HCT116 (cell line): ENCODE data around the gene OTUD3.

ENCODE experiments used
- CEBPB ChIP-seq: IDR thresholded peaks from 2 replicates; pipeline ENCODE4 v1.6.1; 2012; ENCODE audit warnings: low read depth
- EZH2 ChIP-seq: fragments of 200-600 bp; sonication (generic); IDR thresholded peaks from 2 replicates; pipeline ENCODE4 v1.6.1; 2017; ENCODE audit warnings: antibody characterized with exemption, mixed run types
- EZH2phosphoT487 ChIP-seq: fragments of 200-600 bp; IDR thresholded peaks from 2 replicates; pipeline ENCODE4 v1.6.1; 2018; ENCODE audit warnings: antibody characterized with exemption, borderline replicate concordance
- FOSL1 ChIP-seq: IDR thresholded peaks from 2 replicates; pipeline ENCODE4 v1.6.1; 2012; ENCODE audit warnings: low read depth
- POLR2A ChIP-seq: IDR thresholded peaks from 2 replicates; pipeline ENCODE4 v1.7.0; 2011; ENCODE audit warnings: borderline replicate concordance; ENCODE audit not compliant: insufficient read depth, insufficient read length; ENCODE audit errors: extremely low read depth
- POLR2AphosphoS5 ChIP-seq: IDR thresholded peaks from 2 replicates; pipeline ENCODE4 v1.6.1; 2011; ENCODE audit warnings: mild to moderate bottlenecking, low read depth, low read length, moderate library complexity
- RAD21 ChIP-seq: IDR thresholded peaks from 2 replicates; pipeline ENCODE4 v1.6.1; 2012; ENCODE audit warnings: low read depth, mild to moderate bottlenecking
- SIN3A ChIP-seq: IDR thresholded peaks from 2 replicates; pipeline ENCODE4 v1.6.1; 2012; ENCODE audit warnings: low read depth
- YY1 ChIP-seq: IDR thresholded peaks from 2 replicates; pipeline ENCODE4 v1.6.1; 2011; ENCODE audit warnings: low read length, low read depth, moderate library complexity, mild to moderate bottlenecking; ENCODE audit not compliant: insufficient replicate concordance; ENCODE audit errors: extremely low read depth
- TF ChIP-seq, protein P1 (sequence below), 3 experiments: fragments of 200-600 bp in 1 of 3; sonication (generic) in 1 of 3; IDR thresholded peaks in 2 of 3; conservative IDR thresholded peaks in 1 of 3; 2 replicates each; pipeline ENCODE4 v1.5.1; 2012 to 2017; ENCODE audit warnings: low read depth in 2 of 3, low read length in 2 of 3, antibody characterized with exemption in 1 of 3, borderline replicate concordance in 1 of 3, control low read depth in 1 of 3, mild to moderate bottlenecking in 1 of 3, mixed read lengths in 1 of 3, mixed run types in 1 of 3, moderate library complexity in 1 of 3; ENCODE audit not compliant: insufficient read depth in 1 of 3
- TF ChIP-seq, protein P2 (sequence below): IDR thresholded peaks from 2 replicates; pipeline ENCODE4 v1.6.1; 2012
- TF ChIP-seq, protein P3 (sequence below): IDR thresholded peaks from 2 replicates; pipeline ENCODE4 v1.6.1; 2012; ENCODE audit warnings: low read depth
- TF ChIP-seq, protein P4 (sequence below): IDR thresholded peaks from 2 replicates; pipeline ENCODE4 v1.6.1; 2012

DNA sequence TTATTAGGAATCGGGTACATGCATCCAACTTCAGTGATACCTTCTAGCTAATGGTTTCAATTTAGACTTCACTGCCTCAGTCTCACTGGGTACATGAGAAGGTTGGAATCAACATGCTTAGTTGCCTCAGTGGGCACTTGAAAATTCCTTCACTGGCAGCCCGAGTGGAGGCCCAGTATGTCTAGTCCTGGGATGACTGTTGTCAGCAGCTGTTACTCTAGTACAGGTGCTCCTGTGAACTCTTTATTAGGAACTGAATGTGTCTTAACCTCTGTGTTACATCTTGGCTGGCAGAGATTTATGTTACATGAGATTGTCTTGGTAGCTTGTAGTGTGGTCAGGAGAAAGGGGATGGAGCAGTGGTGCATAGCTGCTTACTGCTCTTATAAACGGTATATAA is 27.8 kb downstream of the OTUD3 start:
- TF ChIP-seq, protein P1, sequence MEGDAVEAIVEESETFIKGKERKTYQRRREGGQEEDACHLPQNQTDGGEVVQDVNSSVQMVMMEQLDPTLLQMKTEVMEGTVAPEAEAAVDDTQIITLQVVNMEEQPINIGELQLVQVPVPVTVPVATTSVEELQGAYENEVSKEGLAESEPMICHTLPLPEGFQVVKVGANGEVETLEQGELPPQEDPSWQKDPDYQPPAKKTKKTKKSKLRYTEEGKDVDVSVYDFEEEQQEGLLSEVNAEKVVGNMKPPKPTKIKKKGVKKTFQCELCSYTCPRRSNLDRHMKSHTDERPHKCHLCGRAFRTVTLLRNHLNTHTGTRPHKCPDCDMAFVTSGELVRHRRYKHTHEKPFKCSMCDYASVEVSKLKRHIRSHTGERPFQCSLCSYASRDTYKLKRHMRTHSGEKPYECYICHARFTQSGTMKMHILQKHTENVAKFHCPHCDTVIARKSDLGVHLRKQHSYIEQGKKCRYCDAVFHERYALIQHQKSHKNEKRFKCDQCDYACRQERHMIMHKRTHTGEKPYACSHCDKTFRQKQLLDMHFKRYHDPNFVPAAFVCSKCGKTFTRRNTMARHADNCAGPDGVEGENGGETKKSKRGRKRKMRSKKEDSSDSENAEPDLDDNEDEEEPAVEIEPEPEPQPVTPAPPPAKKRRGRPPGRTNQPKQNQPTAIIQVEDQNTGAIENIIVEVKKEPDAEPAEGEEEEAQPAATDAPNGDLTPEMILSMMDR (IDR thresholded peaks at IDR 0.05 in 2 of 3, conservative IDR thresholded peaks at IDR 0.05 in 1 of 3; ENCODE audit: borderline replicate concordance in 1 of 3, insufficient read depth in 1 of 3, low read depth in 2 of 3, low read length in 2 of 3) = no peak
- TF ChIP-seq EZH2 (no peak), RAD21 (no peak), FOSL1 (no peak), SIN3A (no peak), POLR2AphosphoS5 (no peak), POLR2A (no peak), YY1 (no peak), CEBPB (no peak), EZH2phosphoT487 (no peak)
- TF ChIP-seq, protein P2, sequence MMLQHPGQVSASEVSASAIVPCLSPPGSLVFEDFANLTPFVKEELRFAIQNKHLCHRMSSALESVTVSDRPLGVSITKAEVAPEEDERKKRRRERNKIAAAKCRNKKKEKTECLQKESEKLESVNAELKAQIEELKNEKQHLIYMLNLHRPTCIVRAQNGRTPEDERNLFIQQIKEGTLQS = no peak
- TF ChIP-seq, protein P3, sequence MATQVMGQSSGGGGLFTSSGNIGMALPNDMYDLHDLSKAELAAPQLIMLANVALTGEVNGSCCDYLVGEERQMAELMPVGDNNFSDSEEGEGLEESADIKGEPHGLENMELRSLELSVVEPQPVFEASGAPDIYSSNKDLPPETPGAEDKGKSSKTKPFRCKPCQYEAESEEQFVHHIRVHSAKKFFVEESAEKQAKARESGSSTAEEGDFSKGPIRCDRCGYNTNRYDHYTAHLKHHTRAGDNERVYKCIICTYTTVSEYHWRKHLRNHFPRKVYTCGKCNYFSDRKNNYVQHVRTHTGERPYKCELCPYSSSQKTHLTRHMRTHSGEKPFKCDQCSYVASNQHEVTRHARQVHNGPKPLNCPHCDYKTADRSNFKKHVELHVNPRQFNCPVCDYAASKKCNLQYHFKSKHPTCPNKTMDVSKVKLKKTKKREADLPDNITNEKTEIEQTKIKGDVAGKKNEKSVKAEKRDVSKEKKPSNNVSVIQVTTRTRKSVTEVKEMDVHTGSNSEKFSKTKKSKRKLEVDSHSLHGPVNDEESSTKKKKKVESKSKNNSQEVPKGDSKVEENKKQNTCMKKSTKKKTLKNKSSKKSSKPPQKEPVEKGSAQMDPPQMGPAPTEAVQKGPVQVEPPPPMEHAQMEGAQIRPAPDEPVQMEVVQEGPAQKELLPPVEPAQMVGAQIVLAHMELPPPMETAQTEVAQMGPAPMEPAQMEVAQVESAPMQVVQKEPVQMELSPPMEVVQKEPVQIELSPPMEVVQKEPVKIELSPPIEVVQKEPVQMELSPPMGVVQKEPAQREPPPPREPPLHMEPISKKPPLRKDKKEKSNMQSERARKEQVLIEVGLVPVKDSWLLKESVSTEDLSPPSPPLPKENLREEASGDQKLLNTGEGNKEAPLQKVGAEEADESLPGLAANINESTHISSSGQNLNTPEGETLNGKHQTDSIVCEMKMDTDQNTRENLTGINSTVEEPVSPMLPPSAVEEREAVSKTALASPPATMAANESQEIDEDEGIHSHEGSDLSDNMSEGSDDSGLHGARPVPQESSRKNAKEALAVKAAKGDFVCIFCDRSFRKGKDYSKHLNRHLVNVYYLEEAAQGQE = no peak
- TF ChIP-seq, protein P4, sequence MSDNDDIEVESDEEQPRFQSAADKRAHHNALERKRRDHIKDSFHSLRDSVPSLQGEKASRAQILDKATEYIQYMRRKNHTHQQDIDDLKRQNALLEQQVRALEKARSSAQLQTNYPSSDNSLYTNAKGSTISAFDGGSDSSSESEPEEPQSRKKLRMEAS = no peak
